Anterior cingulate cortex (tissue), 58 donors: Measurements from ENCODE around the gene CNTN4.
A peak's percentile ranks its signal among the peaks of the same experiment; 100 is the strongest.
"Not testable (repeated sequence)": the region's sequence is repeated elsewhere in the genome, so short reads cannot be mapped to it uniquely, and the experiment has no call there.

ENCODE experiments used
- DNase-seq, 58 donors: peaks; one replicate each; lab custom pipeline; 2025; lab: John Stamatoyannopoulos, UW

Gene CNTN4

DNA sequence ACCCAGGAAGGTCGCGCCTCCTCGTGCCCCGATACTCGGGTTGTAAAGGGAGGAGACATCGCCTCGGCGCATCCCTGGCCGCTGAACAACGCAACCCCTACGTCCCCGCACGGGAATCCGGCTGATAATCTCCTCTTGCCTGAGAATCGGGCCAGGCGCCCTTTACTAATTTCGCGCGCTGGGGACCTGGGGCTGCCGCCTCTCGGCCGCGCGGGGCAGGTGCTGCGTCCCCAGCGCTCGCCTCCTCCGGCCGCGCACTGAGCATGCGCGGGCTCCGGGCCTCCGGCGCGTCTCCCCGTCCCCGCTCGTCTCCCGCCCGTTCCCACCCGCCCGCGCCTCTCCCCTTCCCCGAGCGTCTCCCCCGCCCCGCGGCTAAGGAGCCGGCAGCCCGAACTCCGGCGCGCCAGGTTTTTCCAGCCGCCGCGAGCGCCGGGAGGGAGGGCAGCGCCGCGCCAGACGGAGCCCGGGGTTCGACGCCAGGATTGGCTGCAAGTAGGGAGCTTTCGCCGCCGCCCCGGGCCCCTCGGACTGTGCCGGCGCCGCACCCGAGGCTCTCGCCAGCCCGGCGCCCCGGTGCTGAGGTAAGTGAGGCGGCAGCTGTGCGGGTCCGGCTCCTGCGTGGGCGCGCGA is at the start of gene CNTN4:
Gene CNTN4, plus strand, starts transcription at position 469 of the 630 bp plus-strand sequence.
- DNase-seq = peak in 51 of 58 donors; percentile 14 to 84 (median 52)

DNA sequence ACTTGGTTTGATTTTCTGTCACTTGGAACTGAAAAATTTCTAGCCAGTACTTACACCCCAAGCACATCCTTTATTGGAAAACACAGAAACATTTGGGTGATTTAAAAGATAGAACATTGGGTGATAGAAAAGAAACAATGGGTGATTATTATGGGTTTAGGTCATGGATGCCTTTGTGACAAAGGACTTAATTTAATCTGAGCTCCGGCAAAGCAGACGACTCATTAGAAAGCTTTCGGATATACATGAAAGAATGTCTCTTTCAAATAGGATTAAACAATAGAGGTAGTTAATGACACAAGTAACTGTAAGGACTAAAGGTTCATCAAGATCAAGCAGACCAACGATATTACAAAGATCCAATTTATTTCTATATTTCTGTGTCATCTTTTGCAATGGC is 37.3 kb upstream of the CNTN4 start:
- DNase-seq = peak in 2 of 58 donors; percentile 0 to 6

DNA sequence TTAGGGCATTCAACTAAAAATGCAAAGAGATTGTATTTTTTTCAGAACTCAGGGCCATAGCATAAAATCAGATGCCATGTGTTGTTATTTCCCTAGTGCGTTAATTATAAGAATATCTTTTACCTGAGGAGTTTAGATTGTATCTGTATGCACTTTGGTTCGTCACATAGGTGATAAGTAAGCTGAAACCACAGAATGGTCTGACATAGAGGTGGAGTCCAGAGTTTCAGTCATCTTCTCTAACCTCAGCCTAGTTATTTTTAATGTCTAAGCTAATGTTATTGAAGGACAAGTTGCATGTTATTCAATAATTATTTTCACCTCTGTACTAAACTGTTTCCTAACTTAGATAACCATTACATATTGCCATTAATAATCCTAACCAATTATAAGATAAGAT is 27.1 kb upstream of the CNTN4 start:
- DNase-seq = no peak

DNA sequence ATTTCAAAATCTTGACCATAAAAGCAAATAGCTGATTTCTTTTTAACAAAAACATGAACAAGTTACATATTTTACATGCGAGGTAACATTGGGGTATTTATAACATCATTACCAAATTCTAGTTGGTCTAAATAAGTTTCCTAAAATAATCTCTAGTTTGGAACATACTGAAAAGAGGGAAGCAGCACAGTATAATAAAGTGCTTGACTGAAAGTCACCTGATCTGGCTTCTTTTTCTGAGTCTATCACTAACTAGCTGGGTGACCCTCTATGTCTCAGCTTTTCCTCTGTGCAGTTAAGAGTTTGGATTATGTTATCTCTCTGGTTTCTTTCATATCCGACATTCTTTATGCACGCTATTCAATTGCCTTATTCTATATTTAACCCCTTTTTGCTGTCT is 19.8 kb upstream of the CNTN4 start:
- no peak for DNase-seq

DNA sequence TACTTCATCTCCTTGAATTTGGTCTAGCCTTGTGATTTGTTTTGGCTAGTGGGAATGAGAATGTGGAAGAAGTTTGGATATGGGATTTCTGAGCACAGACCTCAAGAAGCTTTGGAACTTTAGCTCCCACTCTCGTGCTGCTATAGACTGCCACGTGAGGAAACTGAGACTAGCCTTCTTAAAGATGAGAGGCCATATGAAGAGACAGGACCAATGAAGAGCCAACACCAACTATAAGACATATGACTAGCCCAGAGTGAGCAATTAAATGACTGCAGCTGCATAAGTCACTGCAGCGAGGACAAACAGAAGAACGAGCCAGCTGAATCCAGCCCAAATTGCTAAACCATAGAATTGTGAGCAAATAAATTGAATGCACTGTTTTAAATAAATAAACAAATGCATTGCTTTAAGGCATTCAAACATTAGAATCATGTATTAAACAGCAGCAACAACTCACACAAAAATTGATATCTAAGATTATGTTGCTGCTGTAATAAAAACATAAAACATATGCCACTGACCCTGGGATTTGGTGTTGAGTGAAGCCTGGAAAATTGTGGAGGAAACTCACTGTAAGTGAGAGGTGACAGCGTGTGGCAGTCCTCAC is 15.7 kb upstream of the CNTN4 start:
- no peak for DNase-seq

DNA sequence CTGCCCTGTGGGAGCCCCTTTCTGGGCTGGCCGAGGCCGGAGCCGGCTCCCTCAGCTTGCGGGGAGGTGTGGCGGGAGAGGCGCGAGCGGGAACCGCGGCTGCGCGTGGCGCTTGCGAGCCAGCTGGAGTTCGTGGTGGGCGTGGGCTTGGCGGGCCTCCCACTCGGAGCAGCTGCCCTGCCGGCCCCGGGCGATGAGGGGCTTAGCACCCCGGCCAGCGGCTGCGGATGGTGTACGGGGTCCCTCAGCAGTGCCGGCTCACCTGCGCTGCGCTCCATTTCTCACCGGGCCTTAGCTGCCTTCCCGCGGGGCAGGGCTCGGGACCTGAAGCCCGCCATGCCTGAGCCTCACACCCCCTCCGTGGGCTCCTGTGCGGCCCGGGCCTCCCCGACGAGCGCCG is 15.1 kb upstream of the CNTN4 start:
- DNase-seq = not testable (repeated sequence)

DNA sequence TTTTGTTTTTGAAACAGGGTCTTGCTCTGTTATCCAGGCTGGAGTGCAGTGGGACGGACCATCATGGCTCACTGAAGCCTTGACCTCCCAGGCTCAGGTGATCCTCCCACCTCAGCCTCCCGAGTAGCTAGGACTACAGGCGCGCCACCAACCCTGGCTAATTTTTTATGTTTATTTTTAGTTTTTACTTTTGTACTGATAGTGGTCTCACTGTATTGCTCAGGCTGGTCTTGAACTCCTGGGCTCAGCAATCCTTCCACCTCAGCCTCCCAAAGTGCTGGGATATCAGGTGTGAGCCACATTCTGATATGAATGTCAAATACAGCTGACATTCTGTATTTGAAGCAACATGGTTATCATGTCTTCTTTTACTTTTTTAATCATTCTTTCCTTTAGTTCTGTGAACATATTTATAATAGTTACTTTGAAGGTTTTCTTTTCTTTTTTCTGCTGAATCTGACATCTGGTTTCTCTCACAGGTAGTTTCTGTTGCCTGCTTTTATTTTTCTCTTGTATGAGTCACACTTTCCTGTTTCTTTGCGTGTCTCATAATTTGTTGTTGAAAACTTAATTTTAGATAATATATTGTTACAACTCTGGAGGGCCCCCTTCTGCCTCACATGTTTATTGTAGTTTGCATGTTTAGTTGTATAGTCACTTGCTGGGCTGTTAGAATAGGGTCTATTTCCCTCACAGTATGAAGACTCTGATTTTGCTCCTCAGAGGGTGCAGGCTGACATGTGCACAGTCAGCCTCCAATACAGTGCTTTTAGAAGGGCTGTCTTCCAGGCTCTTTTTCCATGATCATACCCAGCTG is 8.4 kb upstream of the CNTN4 start:
- no peak for DNase-seq

DNA sequence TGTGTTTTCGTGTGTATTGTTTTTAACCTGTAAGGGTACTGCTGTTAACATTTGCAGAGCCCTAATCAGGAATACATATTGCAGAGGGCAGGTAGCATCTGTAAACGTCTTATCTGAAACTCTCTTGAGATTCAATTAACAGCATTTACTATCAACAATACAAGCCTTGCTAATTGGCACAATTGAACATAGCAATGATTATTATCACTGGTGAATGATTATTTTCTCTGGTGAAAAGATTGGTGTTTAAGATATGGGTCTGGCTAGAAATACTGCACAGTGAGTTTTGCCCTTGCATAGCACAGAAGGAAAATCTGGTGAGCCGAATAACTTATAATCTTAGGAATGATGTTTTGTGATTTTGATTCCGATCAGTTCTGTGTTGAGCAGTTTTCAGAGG is 5.9 kb upstream of the CNTN4 start:
- DNase-seq = no peak

DNA sequence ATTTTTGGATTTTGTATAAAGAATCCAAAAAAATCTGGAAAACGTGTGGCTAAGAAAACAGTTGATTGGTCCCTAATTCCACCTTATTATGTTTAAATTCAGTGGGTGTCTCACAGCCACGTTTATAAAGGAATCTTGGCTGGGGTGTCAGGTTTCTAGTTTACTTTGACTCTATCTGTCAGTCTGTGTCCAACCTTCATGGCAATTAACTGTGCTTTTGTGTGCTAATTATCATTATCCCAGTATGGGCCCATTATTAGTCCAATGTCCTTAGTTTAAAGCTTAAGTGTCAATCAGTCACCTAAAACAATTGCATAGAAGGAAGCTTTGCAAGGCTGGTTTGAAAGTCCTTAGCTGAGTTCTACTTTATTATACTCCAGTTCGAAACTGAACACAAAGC is 3.7 kb upstream of the CNTN4 start:
- no peak for DNase-seq

DNA sequence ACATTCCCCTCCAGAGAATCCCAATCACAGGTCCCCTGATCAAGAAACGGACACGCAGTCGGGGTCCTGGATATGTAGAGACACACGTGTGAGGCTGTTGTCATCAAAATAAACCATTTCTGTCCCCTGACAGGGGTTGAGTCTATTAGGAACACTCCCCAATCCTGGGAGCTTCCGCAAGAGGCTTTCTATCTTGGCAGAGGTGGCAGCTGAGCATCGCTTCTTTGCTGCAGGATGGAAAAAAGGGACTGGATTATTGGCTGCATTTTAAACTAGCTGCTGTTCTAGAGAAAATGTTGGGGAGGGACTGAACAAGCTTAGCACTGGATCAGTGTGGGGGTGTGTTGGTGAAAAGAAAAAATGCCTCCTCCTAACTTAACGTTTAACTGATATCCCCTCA is 2.5 kb upstream of the CNTN4 start:
- DNase-seq = peak in 14 of 58 donors; percentile 0 to 24 (median 10)

DNA sequence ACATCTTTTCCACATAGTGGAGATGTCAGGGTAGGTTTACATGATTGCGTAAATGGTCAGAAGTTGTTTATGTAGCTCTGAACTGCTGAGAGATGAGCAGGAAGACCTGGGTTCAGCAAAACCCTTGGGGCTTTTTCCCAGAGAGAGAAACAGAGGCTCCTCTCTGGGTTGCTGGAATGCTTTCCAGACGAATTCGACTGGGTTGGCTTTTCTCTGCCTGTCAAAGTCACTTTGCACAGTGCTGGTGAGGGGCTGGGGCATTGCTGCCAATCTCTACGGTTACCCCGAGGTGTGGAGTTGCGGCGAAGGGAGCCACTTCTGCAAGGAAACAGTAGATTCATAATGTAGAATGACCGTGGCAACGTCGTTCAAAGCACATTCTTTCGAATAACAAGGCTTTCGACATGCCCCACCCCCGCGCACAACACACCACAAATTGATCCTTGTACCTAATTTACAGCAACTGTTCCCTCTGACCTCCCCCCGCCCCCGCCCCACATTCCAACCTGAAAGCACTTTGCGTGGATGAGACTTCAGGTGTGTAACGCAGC is 950 bp upstream of the CNTN4 start:
- DNase-seq = peak in 18 of 58 donors; percentile 2 to 44 (median 12)

DNA sequence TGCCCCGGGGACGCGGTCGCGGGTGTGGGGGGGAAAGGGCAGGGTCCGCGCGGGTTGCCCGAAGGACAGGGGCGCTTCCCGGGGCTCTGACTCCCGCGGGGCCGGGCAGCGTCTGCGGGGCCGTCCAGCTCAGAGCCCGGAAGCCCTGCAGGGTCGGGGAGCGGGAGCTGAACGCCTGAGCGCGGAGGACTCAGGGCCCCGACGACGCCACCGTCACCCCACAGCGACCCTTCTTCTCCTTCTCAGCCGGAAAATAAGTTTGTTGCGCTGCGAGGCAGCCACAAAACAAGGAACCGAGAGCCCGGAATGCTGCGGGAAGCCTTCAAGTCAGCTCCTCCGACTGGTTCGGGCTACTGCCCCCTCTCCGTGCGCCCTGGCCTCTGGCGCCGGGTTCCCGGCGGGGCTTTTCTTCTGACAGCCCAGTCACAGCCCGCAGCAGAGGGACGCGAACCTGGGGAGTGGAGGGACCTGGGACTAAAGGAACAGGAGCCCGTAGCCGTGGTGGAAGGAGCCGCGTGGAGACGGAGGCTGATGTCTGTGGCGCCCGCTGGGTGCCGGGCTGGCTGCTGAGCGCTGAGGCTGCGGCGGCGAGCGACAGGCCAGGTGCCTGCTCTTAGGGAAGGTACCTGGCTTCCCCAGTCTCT is 484 bp downstream of the CNTN4 start:
- peak in 20 of 58 donors; percentile 0 to 59 (median 22) for DNase-seq

DNA sequence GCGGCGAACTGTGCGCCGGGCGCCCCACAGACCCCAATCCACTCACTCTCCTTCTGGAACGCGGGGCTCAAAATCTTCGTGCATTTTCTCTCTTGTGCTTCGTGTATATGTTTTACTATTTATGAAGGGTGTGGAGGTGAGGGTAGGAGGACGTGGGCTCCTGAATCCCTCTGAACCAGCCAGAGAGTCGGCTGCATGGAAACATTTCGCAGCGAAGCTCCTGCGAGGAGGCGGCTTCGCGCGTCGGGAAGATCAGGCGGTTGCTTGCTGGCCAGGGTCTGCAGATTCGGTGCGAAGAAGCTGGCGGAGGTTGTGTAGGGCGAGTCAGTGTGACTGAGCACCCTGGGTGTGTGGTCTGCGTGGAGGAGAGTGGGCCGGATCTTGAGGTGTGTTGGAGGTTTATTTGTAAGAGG is 1.1 kb downstream of the CNTN4 start:
- DNase-seq = peak in 20 of 58 donors; percentile 3 to 45 (median 10)

DNA sequence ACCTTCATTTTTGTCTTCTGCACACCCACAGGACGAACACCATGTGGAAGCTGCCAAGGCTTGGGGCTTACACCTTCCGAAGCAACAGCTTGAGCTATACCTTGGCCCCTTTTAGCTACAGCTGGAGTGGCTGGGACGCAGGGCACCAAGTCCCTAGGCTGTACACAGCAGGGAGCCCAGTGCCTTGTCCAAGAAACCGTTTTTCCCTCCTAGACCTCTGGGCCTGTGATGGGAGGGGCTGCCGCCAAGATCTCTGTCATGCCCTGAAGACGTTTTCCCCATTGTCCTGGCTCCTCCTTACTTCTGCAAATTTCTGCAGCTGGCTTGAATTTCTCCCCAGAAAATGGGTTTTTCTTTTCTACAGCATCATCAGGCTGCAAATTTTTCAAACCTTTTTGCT is 7.8 kb downstream of the CNTN4 start:
- no peak for DNase-seq

DNA sequence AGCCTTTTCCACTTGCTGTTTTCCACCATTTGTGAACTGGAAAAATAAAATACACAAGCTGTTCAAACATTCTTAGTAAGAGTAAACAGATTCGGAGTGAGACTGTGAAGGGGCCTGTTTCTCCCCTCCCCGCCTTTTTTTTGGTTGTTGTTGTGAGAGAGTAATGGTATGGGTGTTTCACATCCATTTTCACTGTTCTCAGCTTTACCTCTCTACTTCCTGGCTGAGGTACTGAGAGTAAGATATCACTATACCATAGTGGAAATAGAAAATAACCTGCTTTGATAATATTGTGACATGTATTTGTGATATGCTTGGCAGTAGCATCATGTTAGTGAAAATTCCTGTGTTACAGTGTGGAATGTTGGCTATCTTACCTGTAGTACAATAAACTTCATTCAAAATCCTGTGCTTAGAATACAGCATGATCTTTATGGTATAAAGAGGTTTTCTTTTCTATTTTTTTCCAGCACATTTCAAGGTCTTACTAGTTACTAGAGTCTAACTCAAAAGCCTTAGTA is 12.0 kb downstream of the CNTN4 start:
- no peak for DNase-seq

DNA sequence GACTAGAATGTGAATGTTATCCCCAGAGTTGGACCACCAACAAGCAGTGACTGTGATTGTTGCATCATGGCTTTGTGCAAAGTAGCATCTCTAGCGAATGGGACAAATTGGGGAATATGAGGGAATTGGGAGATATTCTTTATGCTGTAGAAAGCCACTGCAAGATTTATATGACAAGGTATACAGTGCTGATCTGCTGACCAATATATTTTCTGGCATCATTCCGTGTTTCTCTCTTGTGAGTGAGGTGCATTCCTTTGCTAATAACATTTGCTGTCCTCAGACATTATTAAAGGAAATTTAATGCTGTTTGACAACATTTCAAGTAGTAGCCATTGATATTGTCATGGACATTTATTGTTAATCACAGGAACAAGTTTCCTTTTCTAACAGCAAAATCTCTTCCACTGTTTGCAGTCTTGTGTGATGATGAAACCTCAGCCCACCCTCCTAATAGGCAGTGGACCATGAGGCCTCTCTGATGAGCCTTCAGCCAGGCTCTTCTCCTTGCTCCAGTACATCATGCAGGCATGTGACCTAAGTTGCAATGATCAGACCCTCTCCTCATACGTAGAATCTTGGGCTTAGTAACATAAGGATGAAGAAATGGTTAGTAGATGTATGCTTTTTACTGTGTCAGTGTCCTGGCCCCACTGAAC is 16.1 kb downstream of the CNTN4 start:
- DNase-seq = no peak

DNA sequence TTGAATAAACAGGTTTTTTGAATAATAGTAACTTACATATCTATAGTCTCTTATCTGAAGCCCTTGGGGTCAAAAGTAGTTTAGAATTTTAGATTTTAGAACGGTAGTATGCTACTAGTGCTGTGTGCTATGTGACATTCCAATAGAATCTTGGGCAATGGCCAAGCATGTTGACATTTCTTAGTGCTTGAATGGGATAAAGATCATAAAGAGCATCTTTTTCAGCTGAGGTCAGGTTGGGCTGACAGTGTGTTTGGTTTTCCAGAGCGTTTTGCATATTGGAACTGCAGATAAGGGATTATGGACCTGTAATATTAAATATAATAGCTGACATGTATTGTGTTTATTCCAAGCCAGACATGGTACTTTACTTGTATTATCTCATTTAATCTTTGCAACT is 32.1 kb downstream of the CNTN4 start:
- no peak for DNase-seq

DNA sequence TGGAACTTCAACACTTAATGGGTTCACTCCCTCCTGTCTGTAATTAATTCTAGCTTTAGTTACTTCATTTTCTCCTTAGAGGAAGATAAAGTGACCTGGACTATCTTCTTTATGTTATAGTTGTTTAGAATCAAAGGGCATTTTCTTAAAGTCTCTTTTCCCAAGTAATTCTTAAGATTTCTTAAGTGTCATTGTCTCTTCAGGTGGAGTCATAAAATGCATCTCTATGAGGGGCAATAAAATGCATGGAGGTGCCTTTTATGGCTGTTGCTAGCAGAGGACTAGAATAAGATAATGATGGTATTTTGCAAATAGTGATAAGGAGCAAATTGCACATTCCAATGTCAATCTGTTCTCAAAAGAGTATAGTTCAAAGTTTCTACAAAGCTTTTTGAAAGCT is 34.5 kb downstream of the CNTN4 start:
- DNase-seq = no peak

DNA sequence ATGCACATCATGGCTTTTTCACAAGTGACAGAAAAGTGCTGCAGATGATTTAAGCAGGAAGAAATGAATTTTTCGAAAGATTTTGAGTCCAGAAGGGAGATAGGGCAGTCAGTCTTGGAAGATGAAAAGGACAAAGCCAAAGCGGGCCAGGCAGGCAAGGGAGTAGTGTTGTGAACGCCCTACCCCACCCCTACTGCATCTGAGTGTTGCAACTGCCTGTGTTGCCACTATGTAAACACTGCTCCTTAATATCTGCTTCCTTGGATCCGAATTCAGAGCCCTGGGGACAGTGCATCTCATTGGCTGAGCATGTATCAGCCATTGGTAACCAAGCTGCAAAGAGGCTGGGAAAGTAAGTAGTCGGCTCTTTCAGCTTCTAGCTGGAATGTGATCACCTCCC is 39.0 kb downstream of the CNTN4 start:
- DNase-seq = no peak

DNA sequence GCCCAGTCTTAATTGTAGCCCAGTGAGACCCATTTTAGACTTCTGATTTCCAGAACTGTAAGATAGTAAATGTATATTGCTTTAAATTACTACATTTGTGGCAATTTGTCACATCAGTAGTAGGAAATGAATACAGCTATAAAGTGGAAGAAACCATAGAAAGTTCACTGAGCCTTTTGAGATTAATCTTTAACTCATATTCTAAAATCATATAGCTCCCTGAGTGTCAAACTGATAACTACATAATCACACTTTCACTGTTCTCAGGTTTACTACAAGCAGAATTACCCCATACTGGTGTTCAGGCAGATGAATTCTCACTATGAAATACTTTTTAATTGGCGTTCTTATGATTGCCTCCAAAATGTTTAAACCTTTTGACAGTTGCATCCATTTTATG is 42.8 kb downstream of the CNTN4 start:
- no peak for DNase-seq
